Natural killer cell (primary cell): ENCODE results near the gene STARD3. TPM values are rescaled to one million over a fixed set of nuclear protein-coding genes. Genes with fewer than 3 reads are reported as not detected.

ENCODE experiments used
- ATAC-seq, 3 donors: fragments of 150-1000 bp in 2 of 3; fragments of 200-7000 bp in 1 of 3; cut with Tn5 transposase; 1 replicate in 1 of 3; 2 replicates in 2 of 3; pipeline ENCODE4 v1.10.0; 2021; ENCODE audit warnings: mild to moderate bottlenecking in 2 of 3, moderate library complexity in 2 of 3
- DNase-seq, 2 donors: peaks; one replicate each; pipeline versions ENCODE4 v3.0.0 to v3.0.0-alpha.2; 2013 to 2021; ENCODE audit warnings: mixed read lengths in 1 of 2
- H3K27ac ChIP-seq: one replicate; pipeline ENCODE4 v1.5.1; 2013; ENCODE audit warnings: mild to moderate bottlenecking, low read length
- H3K27me3 ChIP-seq: one replicate; pipeline ENCODE4 v1.6.1; 2013; ENCODE audit warnings: low read length; ENCODE audit not compliant: control insufficient read depth, insufficient read depth
- H3K36me3 ChIP-seq: one replicate; pipeline ENCODE4 v1.6.1; 2013; ENCODE audit warnings: low read length; ENCODE audit not compliant: control insufficient read depth, insufficient read depth
- H3K4me1 ChIP-seq: one replicate; pipeline ENCODE4 v1.6.1; 2013; ENCODE audit warnings: low read length; ENCODE audit not compliant: control insufficient read depth, insufficient read depth
- H3K4me3 ChIP-seq: one replicate; pipeline ENCODE4 v1.5.1; 2013; ENCODE audit warnings: low read length
- H3K9me3 ChIP-seq: one replicate; pipeline ENCODE4 v1.6.1; 2013; ENCODE audit warnings: low read length; ENCODE audit not compliant: control insufficient read depth, insufficient read depth
- H3K27ac Mint-ChIP-seq, 2 donors: one replicate each; pipeline ENCODE4 v1.8.0; 2022; ENCODE audit warnings: mild to moderate bottlenecking in 2 of 2, mixed read lengths in 2 of 2, moderate library complexity in 1 of 2
- H3K27me3 Mint-ChIP-seq, 2 donors: one replicate each; pipeline ENCODE4 v1.8.0; 2022; ENCODE audit warnings: low read depth in 2 of 2, mixed read lengths in 2 of 2
- H3K36me3 Mint-ChIP-seq: one replicate; pipeline ENCODE4 v1.8.0; 2022; ENCODE audit warnings: mixed read lengths
- H3K4me1 Mint-ChIP-seq, 2 donors: one replicate each; pipeline ENCODE4 v1.8.0; 2022; ENCODE audit warnings: mixed read lengths in 2 of 2
- H3K4me3 Mint-ChIP-seq: one replicate; pipeline ENCODE4 v1.8.0; 2022; ENCODE audit warnings: mild to moderate bottlenecking, moderate library complexity, mixed read lengths
- H3K9me3 Mint-ChIP-seq, 2 donors: one replicate each; pipeline ENCODE4 v1.8.0; 2022; ENCODE audit warnings: mixed read lengths in 2 of 2
- WGBS: methylation state at CpG from one replicate; pipeline ENCODE4 v1.1.7; 2013; ENCODE audit warnings: missing lambda C conversion rate; ENCODE audit not compliant: insufficient coverage; 5-methylcytosine and 5-hydroxymethylcytosine counted together
- intact Hi-C: fragments of 100-400 bp; cut with micrococcal nuclease; formaldehyde crosslinking; loops from one replicate; pipeline ENCODE4 v1.14.2; 2022
- total RNA-seq, 4 donors: library from RNA; stranded (reverse); fragments of 120-200 nt in 1 of 4; gene quantifications; one replicate each; pipeline versions ENCODE4 v1.2.3 to v1.2.4, GENCODE V29; 2013 to 2022
- TF ChIP-seq, protein P1 (sequence below): fragments of 200-600 bp; IDR thresholded peaks from one replicate; pipeline ENCODE4 v1.8.0; 2022; ENCODE audit warnings: antibody characterized with exemption

Gene STARD3
- total RNA-seq, 3 donors from 2014 or later (not counting 1 experiment from before 2014, with no cell fraction given) = 97.1 to 115 (median 105) TPM

DNA sequence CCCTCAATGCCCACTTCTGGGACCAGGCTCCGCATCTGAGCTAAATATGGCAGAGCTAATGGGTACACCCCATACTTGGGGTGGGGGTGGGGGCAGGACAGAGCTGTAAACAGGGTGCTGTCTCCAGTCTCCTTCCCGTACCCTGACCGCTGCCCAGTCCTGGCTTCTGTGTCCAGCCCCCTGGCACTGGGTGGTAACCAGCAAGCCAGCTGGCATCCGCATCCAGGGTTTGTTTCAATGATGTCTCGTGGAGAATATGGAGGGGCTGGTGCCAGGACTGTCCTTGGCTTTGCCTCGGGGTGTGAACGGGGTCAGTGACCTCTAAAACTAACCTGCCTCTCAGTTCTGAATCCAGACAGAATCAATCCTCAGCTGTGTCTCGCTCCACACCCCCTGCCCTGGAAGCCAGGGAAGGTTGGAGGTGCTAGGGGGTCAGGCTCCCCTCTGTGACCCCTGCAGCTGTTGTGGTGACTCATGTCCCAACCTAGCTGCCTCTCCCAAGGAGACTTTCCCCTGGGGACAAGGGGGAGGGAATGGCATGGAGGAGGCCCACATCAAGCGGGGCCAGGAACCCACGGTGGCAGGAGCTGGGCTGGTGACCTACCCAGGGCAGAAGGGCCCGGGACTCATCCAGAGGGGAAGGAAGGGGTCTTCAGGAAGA is 29.8 kb downstream of the STARD3 start:
- WGBS = 70% methylated on average over 11 of the region's 11 CpGs
- Mint-ChIP-seq H3K4me3 (peak overlapping the region; percentile 84), H3K4me1 (peaks cover 7 to 24% of the 10 kb centered on the region in 2 donors), H3K9me3 (no peaks in the 10 kb centered on the region), H3K27ac (peak overlapping the region in 1 of 2 donors; percentile 44), H3K36me3 (no peaks in the 10 kb centered on the region), H3K27me3 (no peaks in the 10 kb centered on the region)
- ATAC-seq (no peak), DNase-seq (no peak)
- no peak overlapping the region for H3K4me3 ChIP-seq
- peaks cover 5% of the 10 kb centered on the region for H3K27me3 ChIP-seq
- peaks cover 13% of the 10 kb centered on the region for H3K36me3 ChIP-seq
- peaks cover 23% of the 10 kb centered on the region for H3K4me1 ChIP-seq
- no peaks in the 10 kb centered on the region for H3K9me3 ChIP-seq
- TF ChIP-seq, protein P1, sequence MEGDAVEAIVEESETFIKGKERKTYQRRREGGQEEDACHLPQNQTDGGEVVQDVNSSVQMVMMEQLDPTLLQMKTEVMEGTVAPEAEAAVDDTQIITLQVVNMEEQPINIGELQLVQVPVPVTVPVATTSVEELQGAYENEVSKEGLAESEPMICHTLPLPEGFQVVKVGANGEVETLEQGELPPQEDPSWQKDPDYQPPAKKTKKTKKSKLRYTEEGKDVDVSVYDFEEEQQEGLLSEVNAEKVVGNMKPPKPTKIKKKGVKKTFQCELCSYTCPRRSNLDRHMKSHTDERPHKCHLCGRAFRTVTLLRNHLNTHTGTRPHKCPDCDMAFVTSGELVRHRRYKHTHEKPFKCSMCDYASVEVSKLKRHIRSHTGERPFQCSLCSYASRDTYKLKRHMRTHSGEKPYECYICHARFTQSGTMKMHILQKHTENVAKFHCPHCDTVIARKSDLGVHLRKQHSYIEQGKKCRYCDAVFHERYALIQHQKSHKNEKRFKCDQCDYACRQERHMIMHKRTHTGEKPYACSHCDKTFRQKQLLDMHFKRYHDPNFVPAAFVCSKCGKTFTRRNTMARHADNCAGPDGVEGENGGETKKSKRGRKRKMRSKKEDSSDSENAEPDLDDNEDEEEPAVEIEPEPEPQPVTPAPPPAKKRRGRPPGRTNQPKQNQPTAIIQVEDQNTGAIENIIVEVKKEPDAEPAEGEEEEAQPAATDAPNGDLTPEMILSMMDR = no peak
- intact Hi-C loops = loop anchor here (5.0 kb wide), 1 partner anchor 44 kb away; no protein-coding TSS in a partner anchor
- H3K27ac ChIP-seq = no peak overlapping the region

DNA sequence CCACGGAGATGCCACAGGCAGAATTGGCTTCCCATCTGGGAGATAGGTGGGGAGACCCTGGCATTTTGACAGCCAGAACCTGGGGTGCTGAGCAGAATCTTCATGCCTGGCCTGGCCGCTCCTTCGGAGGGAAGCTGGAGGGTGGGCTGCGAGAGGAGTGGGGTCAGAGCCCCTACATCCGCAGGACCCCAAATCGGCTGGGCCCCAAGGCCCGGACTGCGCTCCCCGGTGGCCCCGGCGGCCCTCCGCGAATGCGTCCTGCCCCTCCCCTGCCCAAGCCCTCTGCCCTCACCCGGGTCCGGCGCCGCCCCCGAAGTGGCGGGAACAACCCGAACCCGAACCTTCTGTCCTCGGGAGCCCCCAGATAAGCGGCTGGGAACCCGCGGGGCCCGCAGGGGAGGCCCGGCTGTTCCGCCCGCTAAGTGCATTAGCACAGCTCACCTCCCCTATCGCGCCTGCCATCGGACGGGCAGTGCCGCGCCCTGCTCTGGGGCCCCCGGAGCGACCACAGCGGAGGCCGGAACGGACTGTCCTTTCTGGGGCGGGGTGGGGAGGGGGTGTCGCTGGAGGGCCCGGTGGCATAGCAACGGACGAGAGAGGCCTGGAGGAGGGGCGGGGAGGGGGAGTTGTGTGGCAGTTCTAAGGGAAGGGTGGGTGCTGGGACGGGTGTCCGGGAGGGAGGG is 30.5 kb downstream of the STARD3 start:
- Histone ChIP-seq H3K4me3 (peak overlapping the region; percentile 23), H3K36me3 (peaks cover 7% of the 10 kb centered on the region), H3K27ac (no peak overlapping the region), H3K27me3 (peaks cover 5% of the 10 kb centered on the region), H3K4me1 (peaks cover 23% of the 10 kb centered on the region), H3K9me3 (no peaks in the 10 kb centered on the region)
- H3K4me3 Mint-ChIP-seq = peak overlapping the region; percentile 84
- no peaks in the 10 kb centered on the region for H3K27me3 Mint-ChIP-seq
- intact Hi-C loops = loop anchor here (5.0 kb wide), 1 partner anchor 45 kb away; no protein-coding TSS in a partner anchor
- H3K9me3 Mint-ChIP-seq = no peaks in the 10 kb centered on the region
- TF ChIP-seq, protein P1 = no peak
- peak; percentile 27 to 40 for DNase-seq
- H3K27ac Mint-ChIP-seq = peak overlapping the region in 1 of 2 donors; percentile 44
- WGBS = 11% methylated on average over 49 of the region's 49 CpGs
- no peaks in the 10 kb centered on the region for H3K36me3 Mint-ChIP-seq
- ATAC-seq = peak; percentile 38 to 57 (median 47)
- peaks cover 7 to 31% of the 10 kb centered on the region in 2 donors for H3K4me1 Mint-ChIP-seq

DNA sequence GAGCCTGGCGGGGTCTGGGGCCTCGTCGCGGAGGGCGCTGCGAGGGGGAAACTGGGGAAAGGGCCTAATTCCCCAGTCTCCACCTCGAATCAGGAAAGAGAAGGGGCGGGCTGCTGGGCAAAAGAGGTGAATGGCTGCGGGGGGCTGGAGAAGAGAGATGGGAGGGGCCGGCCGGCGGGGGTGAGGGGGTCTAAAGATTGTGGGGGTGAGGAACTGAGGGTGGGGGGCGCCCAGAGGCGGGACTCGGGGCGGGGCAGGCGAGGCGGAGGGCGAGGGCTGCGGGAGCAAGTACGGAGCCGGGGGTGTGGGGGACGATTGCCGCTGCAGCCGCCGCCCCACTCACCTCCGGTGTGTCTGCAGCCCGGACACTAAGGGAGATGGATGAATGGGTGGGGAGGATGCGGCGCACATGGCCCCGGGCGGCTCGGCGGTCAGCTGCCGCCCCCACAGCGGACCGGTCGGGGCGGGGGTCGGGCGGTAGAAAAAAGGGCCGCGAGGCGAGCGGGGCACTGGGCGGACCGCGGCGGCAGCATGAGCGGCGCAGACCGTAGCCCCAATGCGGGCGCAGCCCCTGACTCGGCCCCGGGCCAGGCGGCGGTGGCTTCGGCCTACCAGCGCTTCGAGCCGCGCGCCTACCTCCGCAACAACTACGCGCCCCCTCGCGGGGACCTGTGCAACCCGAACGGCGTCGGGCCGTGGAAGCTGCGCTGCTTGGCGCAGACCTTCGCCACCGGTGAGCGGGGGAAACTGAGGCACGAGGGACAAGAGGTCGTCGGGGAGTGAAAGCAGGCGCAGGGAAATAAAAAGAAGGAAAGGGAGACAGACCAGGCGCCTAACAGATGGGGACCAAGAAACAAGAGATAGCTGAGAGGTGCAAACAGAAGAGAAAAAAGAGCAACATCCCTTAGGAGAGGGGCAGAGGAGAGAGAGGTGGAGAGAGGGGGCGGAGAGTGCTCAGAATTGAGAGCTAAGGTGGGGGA is 31.3 kb downstream of the STARD3 start, which contains the start of gene PNMT:
TSS of gene PNMT (plus strand) at position 509 of the 980 bp plus-strand sequence. CDS start at position 532, 23 bp downstream.
- no peak within 1 kb of the TSS for H3K27ac ChIP-seq
- WGBS = under 1% methylated on average over 85 of the region's 85 CpGs
- Mint-ChIP-seq H3K27me3 (no peaks in the 10 kb centered on the region), H3K9me3 (no peaks in the 10 kb centered on the region), H3K27ac (peak within 1 kb of the TSS in 1 of 2 donors; percentile 44), H3K4me1 (peaks cover 7 to 31% of the 10 kb centered on the region in 2 donors), H3K4me3 (peak within 1 kb of the TSS; percentile 78), H3K36me3 (no peaks in the 10 kb centered on the region)
- peak within 1 kb of the TSS; percentile 23 for H3K4me3 ChIP-seq
- peaks cover 23% of the 10 kb centered on the region for H3K4me1 ChIP-seq
- peak; percentile 76 to 87 (median 83) for ATAC-seq
- H3K27me3 ChIP-seq = peaks cover 5% of the 10 kb centered on the region
- H3K36me3 ChIP-seq = no peaks in the 10 kb centered on the region
- DNase-seq = peak; percentile 63 to 86
- intact Hi-C loops = loop anchor here (5.0 kb wide), 1 partner anchor 46 kb away; no protein-coding TSS in a partner anchor
- H3K9me3 ChIP-seq = no peaks in the 10 kb centered on the region
- TF ChIP-seq, protein P1 = peak; percentile 70
